Smooth muscle cell (in vitro differentiated cells): Measurements from ENCODE around the gene ZNF8. TPM values are rescaled to one million over a fixed set of nuclear protein-coding genes. Genes with fewer than 3 reads are reported as not detected.

Source experiments
- DNase-seq: peaks from one replicate; lab custom pipeline; 2025; ENCODE audit not compliant: unreplicated experiment; lab: John Stamatoyannopoulos, UW
- H2AFZ ChIP-seq: fragments of 200-600 bp; sonication (generic); 2 replicates; pipeline ENCODE4 v1.6.0; 2016; ENCODE audit warnings: antibody characterized with exemption, low read depth, mild to moderate bottlenecking
- H3F3A ChIP-seq: fragments of 200-600 bp; sonication (generic); 2 replicates; pipeline ENCODE4 v1.6.0; 2017; ENCODE audit warnings: antibody characterized with exemption, low read depth
- H3K27ac ChIP-seq: fragments of 200-600 bp; sonication (generic); 2 replicates; pipeline ENCODE4 v1.5.1; 2016; ENCODE audit warnings: low read depth, mild to moderate bottlenecking
- H3K27me3 ChIP-seq: fragments of 200-600 bp; sonication (generic); 2 replicates; pipeline ENCODE4 v1.6.1; 2016; ENCODE audit warnings: low read depth, mild to moderate bottlenecking
- H3K36me3 ChIP-seq: fragments of 200-600 bp; sonication (generic); 2 replicates; pipeline ENCODE4 v1.5.1; 2016; ENCODE audit warnings: low read depth
- H3K4me1 ChIP-seq: fragments of 200-600 bp; sonication (generic); 2 replicates; pipeline ENCODE4 v1.5.1; 2016; ENCODE audit warnings: low read depth
- H3K4me2 ChIP-seq: fragments of 200-600 bp; sonication (generic); 2 replicates; pipeline ENCODE4 v1.6.0; 2016; ENCODE audit warnings: mild to moderate bottlenecking
- H3K4me3 ChIP-seq: fragments of 200-600 bp; sonication (generic); 2 replicates; pipeline ENCODE4 v1.5.1; 2016; ENCODE audit warnings: mild to moderate bottlenecking
- H3K79me2 ChIP-seq: fragments of 200-600 bp; sonication (generic); 2 replicates; pipeline ENCODE4 v1.6.0; 2016; ENCODE audit warnings: low read depth, mild to moderate bottlenecking
- H3K9ac ChIP-seq: fragments of 200-600 bp; sonication (generic); 2 replicates; pipeline ENCODE4 v1.6.0; 2016; ENCODE audit warnings: low read depth
- H3K9me3 ChIP-seq: fragments of 200-600 bp; sonication (generic); replicated peaks from 2 replicates; pipeline ENCODE4 v1.5.1; 2016; ENCODE audit warnings: low read depth
- H4K20me1 ChIP-seq: fragments of 200-600 bp; sonication (generic); 2 replicates; pipeline ENCODE4 v1.6.0; 2016; ENCODE audit warnings: low read depth
- WGBS: methylation state at CpG from one replicate; pipeline ENCODE4 v1.1.7; 2016; ENCODE audit warnings: low lambda C conversion rate; 5-methylcytosine and 5-hydroxymethylcytosine counted together
- polyA plus RNA-seq: library from polyadenylated mRNA; unstranded; fragments of >200 nt; fragmentation: Nextera tagmentation; extraction: Ambion mirVana; gene quantifications from 2 replicates; pipeline ENCODE4 v1.2.1, GENCODE V29; 2016
- total RNA-seq: library from RNA; depleted of rRNA; stranded (reverse); fragments of >200 nt; gene quantifications from 2 replicates; pipeline ENCODE4 v1.2.3, GENCODE V29; 2014
- TF ChIP-seq, protein P1 (sequence below): fragments of 200-600 bp; sonication (generic); IDR thresholded peaks from 2 replicates; pipeline ENCODE4 v1.5.1; 2017; ENCODE audit warnings: borderline replicate concordance, mild to moderate bottlenecking, antibody characterized with exemption; ENCODE audit not compliant: insufficient read depth, poor library complexity, severe bottlenecking

The ZNF8 gene
- total and polyA plus RNA-seq, 2 experiments from 2014 or later: 1.1 to 7.8 TPM

DNA sequence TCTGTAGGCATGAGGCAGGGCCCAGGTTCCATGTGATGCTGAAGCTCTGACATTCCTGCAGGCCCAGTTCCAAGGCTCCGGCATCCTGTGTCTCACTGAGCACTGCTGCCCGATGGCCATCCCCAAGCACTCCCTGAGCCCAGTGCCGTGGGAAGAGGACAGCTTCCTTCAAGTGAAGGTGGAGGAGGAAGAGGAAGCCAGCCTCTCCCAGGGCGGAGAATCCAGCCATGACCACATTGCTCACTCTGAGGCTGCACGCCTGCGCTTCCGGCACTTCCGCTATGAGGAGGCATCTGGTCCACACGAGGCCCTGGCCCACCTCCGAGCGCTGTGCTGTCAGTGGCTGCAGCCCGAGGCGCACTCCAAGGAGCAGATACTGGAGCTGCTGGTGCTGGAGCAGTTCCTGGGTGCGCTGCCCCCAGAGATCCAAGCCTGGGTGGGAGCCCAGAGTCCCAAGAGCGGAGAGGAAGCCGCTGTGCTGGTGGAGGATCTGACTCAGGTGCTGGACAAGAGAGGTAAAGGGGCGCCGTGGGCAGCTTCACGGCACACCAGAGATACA lies 56.0 kb downstream of the ZNF8 start:
- TF ChIP-seq, protein P1, sequence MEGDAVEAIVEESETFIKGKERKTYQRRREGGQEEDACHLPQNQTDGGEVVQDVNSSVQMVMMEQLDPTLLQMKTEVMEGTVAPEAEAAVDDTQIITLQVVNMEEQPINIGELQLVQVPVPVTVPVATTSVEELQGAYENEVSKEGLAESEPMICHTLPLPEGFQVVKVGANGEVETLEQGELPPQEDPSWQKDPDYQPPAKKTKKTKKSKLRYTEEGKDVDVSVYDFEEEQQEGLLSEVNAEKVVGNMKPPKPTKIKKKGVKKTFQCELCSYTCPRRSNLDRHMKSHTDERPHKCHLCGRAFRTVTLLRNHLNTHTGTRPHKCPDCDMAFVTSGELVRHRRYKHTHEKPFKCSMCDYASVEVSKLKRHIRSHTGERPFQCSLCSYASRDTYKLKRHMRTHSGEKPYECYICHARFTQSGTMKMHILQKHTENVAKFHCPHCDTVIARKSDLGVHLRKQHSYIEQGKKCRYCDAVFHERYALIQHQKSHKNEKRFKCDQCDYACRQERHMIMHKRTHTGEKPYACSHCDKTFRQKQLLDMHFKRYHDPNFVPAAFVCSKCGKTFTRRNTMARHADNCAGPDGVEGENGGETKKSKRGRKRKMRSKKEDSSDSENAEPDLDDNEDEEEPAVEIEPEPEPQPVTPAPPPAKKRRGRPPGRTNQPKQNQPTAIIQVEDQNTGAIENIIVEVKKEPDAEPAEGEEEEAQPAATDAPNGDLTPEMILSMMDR: no peak
- Histone ChIP-seq H3F3A (peaks cover 8% of the 10 kb centered on the region), H3K27me3 (no peaks in the 10 kb centered on the region), H3K4me2 (no peak overlapping the region), H3K4me1 (no peaks in the 10 kb centered on the region), H3K9ac (no peak overlapping the region), H3K79me2 (peaks cover 4% of the 10 kb centered on the region), H3K27ac (no peak overlapping the region), H3K9me3 (no peaks in the 10 kb centered on the region), H4K20me1 (peaks cover 6% of the 10 kb centered on the region), H2AFZ (no peak overlapping the region), H3K4me3 (no peak overlapping the region), H3K36me3 (no peaks in the 10 kb centered on the region)
- WGBS: 96% methylated on average over 19 of the region's 19 CpGs
- DNase-seq: no peak

- 87% methylated on average over 3 of the region's 3 CpGs for WGBS
- Histone ChIP-seq H3K9ac (no peak overlapping the region), H4K20me1 (peaks cover 6% of the 10 kb centered on the region), H3K4me2 (no peak overlapping the region), H3K4me3 (no peak overlapping the region), H2AFZ (no peak overlapping the region), H3K79me2 (peaks cover 4% of the 10 kb centered on the region), H3K36me3 (no peaks in the 10 kb centered on the region), H3K27ac (no peak overlapping the region), H3K9me3 (no peaks in the 10 kb centered on the region), H3F3A (peaks cover 4% of the 10 kb centered on the region), H3K27me3 (no peaks in the 10 kb centered on the region), H3K4me1 (no peaks in the 10 kb centered on the region)
- no peak for DNase-seq
- TF ChIP-seq, protein P1: no peak
Observed at GRCh38 chr19:58335630-58336029, 56.9 kb downstream of the ZNF8 start.

DNA sequence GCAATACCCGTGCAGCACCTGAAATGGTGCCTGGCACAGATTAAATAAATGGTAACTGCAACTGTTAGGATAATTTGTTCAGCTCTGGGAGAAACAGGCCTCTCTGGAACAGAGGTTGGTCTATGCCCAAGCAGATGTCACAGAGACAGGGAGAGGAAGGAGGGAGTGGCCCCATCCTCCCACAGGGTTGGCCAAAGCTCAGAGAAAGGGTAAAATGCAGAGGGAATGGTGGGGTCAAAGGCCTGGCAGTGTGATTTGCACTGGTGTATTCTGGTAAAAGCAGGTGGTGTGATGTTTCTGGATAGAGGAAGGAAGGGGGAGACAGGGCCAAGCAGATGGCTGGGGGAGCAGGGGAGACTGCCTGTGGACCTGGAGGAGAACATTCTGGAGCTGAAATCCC lies 57.5 kb downstream of the ZNF8 start:
- peaks cover 11% of the 10 kb centered on the region for H4K20me1 ChIP-seq
- H3K27me3 ChIP-seq: no peaks in the 10 kb centered on the region
- TF ChIP-seq, protein P1: no peak
- no peak overlapping the region for H3K4me3 ChIP-seq
- no peaks in the 10 kb centered on the region for H3K79me2 ChIP-seq
- H3K27ac ChIP-seq: no peak overlapping the region
- no peak overlapping the region for H3K4me2 ChIP-seq
- no peak for DNase-seq
- H3K9me3 ChIP-seq: no peaks in the 10 kb centered on the region
- no peak overlapping the region for H2AFZ ChIP-seq
- peaks cover 4% of the 10 kb centered on the region for H3F3A ChIP-seq
- 100% methylated on average over 1 of the region's 1 CpG for WGBS
- no peaks in the 10 kb centered on the region for H3K36me3 ChIP-seq
- H3K9ac ChIP-seq: no peak overlapping the region
- no peaks in the 10 kb centered on the region for H3K4me1 ChIP-seq

- Histone ChIP-seq H4K20me1 (peaks cover 17% of the 10 kb centered on the region), H3K9me3 (no peaks in the 10 kb centered on the region), H3K79me2 (no peaks in the 10 kb centered on the region), H3K9ac (no peak overlapping the region), H3K4me1 (no peaks in the 10 kb centered on the region), H3F3A (peaks cover 4% of the 10 kb centered on the region), H3K27me3 (no peaks in the 10 kb centered on the region), H2AFZ (no peak overlapping the region), H3K36me3 (no peaks in the 10 kb centered on the region), H3K27ac (no peak overlapping the region), H3K4me2 (no peak overlapping the region), H3K4me3 (no peak overlapping the region)
- 95% methylated on average over 4 of the region's 4 CpGs for WGBS
- TF ChIP-seq, protein P1: no peak
- DNase-seq: no peak
Observed at GRCh38 chr19:58336820-58337219, 58.1 kb downstream of the ZNF8 start.
